Activated naive CD8-positive, alpha-beta T cell treated with anti-CD3 and anti-CD28 coated beads, Interleukin-2, amount 10 ng/mL, durations not matched to agents 7 days and 5 days (primary cell): ENCODE measurements around the gene GRIN2A. TPM values are rescaled to one million over a fixed set of nuclear protein-coding genes. Genes with fewer than 3 reads are reported as not detected.

Experiments
- ATAC-seq: fragments of 150-1000 bp; cut with Tn5 transposase; one replicate; pipeline ENCODE4 v1.10.0; 2021; ENCODE audit warnings: low read depth, moderate library complexity
- POLR2A ChIA-PET: fragments of 350-600 bp; sonication (Branson Sonifier 250); formaldehyde crosslinking; loops from one replicate; lab custom pipeline; 2021; ENCODE audit warnings: antibody characterized with exemption; lab: Charles Lee
- DNase-seq: peaks from one replicate; pipeline ENCODE4 v3.0.0; 2021
- H3K27ac Mint-ChIP-seq: one replicate; pipeline ENCODE4 v1.8.0; 2022; ENCODE audit warnings: mild to moderate bottlenecking, mixed read lengths
- H3K27me3 Mint-ChIP-seq: one replicate; pipeline ENCODE4 v1.8.0; 2022; ENCODE audit warnings: mild to moderate bottlenecking, moderate library complexity, mixed read lengths
- H3K36me3 Mint-ChIP-seq: one replicate; pipeline ENCODE4 v1.8.0; 2021; ENCODE audit warnings: mild to moderate bottlenecking, mixed read lengths
- H3K4me1 Mint-ChIP-seq: one replicate; pipeline ENCODE4 v1.8.0; 2021; ENCODE audit warnings: mixed read lengths
- H3K4me3 Mint-ChIP-seq: one replicate; pipeline ENCODE4 v1.8.0; 2022; ENCODE audit warnings: mild to moderate bottlenecking, moderate library complexity, mixed read lengths
- H3K9me3 Mint-ChIP-seq: one replicate; pipeline ENCODE4 v1.8.0; 2021; ENCODE audit warnings: mixed read lengths
- total RNA-seq, 2 experiments: library from RNA; stranded (reverse); gene quantifications; one replicate each; pipeline ENCODE4 v1.2.3, GENCODE V29; 2021

GRIN2A gene
- not detected for total RNA-seq

DNA sequence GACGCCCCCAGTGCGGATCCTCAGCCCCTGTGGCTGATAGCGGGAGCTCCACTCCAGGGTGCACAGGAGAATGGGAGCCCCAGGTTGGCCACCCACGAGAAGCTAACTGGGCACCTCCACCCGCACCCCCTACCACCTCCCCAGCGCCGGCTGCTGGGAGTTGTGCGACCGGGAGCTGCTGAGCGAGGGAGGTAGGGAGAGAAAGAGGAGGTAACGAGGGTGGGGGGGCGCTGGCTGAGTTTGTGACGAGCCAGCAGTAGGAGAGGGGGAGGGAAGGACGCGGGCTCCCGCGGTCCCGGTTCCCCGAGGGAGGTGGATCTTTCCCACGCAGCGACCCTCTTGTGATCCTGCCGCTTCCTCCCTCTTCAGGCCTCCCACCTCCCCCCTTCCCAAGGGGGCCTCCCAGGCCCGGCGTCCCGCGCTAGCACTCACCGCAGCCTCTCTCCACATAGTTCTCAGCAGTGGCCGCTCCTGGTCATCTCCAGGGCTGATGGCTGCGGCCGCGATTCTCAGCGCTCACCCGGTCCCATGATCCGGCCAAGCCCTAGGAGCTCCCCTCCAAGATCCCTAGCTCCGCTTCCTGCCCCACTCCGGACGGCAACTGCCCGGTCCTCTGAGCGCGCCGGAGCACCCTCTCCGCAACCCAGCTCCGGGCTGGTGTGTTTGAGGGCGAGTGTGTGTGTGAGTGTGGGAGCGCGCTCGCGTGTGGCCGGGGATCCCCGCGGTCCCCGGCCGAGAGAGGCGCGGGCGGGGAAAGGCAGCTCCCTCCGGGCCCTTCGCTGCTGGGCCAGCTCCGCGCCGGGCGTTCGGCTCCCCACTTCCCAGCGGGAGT, at the start of gene GRIN2A:
Gene GRIN2A, minus strand, starts transcription at position 207 of the 832 bp plus-strand sequence. CDS start 2,017 bp downstream, outside the sequence.
- POLR2A ChIA-PET, result no interaction called here
- Mint-ChIP-seq H3K4me1 (peaks cover 3% of the 10 kb centered on the region), H3K27ac (no peak within 1 kb of the TSS), H3K4me3 (no peak within 1 kb of the TSS), H3K36me3 (no peaks in the 10 kb centered on the region), H3K9me3 (no peaks in the 10 kb centered on the region), H3K27me3 (peaks cover 38% of the 10 kb centered on the region)
- ATAC-seq (no peak), DNase-seq (peak; percentile 30)

DNA sequence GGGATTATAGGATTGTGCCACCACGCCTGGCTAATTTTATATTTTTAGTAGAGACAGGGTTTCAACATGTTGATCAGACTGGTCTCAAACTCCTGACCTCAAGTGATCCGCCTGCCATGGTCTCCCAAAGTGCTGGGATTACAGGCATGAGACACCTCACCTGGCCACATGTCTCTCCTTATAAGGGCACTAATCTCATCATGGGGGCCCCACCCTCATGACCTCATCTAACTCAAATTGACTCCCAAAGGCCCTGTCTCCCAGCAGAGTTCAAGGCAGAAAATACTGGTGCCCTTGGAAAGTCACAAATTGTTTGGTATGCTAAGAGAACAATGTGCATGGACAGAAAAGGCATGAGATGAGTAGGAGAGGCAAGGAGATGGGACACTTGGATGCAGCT, 49.3 kb upstream of the GRIN2A start:
- H3K27me3 Mint-ChIP-seq, result peaks cover 7% of the 10 kb centered on the region
- H3K4me3 Mint-ChIP-seq, result no peak overlapping the region
- peaks cover 4% of the 10 kb centered on the region for H3K9me3 Mint-ChIP-seq
- DNase-seq (no peak), ATAC-seq (no peak)
- no peaks in the 10 kb centered on the region for H3K36me3 Mint-ChIP-seq
- peaks cover 3% of the 10 kb centered on the region for H3K4me1 Mint-ChIP-seq
- POLR2A ChIA-PET, result no interaction called here
- H3K27ac Mint-ChIP-seq, result no peak overlapping the region

DNA sequence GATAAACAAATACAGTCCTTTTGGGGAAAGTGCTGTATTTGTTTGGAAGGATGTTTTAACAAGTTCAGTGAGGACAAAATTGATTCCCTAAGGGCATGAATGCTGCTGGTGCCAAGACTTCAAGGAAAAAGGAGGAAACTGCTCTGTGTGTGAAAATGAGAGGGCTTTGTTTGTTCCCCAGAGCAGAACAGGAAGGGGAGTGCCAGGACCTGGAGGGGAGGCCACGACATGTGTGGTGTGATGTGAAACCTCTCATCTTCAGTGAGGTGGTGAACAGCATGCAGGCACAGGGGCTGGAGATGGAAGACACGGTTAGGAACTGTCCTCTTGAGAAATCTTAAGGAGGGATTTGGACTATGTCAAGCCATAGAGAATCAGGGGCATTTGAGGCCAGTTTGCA, 46.6 kb upstream of the GRIN2A start:
- peaks cover 7% of the 10 kb centered on the region for H3K27me3 Mint-ChIP-seq
- DNase-seq (no peak), ATAC-seq (no peak)
- peaks cover 3% of the 10 kb centered on the region for H3K4me1 Mint-ChIP-seq
- POLR2A ChIA-PET, result no interaction called here
- no peaks in the 10 kb centered on the region for H3K36me3 Mint-ChIP-seq
- H3K27ac Mint-ChIP-seq, result no peak overlapping the region
- no peak overlapping the region for H3K4me3 Mint-ChIP-seq
- peaks cover 4% of the 10 kb centered on the region for H3K9me3 Mint-ChIP-seq

DNA sequence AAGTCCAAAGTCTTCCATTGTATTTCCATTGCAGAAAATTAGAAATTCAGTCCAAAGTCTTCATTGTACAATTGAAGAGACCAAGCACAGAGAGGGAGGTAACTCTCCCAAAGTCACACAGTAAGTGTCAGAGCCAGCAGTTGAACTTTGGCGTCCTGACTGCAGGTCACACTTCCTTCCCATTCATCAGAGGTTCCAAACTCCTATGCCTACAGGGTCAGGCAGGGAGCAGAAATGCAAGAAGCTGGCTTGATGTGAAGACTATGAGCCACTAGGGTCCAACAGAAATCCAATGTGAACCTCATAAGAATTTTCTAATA, 44.7 kb upstream of the GRIN2A start:
- ATAC-seq, result no peak
- POLR2A ChIA-PET, result no interaction called here

DNA sequence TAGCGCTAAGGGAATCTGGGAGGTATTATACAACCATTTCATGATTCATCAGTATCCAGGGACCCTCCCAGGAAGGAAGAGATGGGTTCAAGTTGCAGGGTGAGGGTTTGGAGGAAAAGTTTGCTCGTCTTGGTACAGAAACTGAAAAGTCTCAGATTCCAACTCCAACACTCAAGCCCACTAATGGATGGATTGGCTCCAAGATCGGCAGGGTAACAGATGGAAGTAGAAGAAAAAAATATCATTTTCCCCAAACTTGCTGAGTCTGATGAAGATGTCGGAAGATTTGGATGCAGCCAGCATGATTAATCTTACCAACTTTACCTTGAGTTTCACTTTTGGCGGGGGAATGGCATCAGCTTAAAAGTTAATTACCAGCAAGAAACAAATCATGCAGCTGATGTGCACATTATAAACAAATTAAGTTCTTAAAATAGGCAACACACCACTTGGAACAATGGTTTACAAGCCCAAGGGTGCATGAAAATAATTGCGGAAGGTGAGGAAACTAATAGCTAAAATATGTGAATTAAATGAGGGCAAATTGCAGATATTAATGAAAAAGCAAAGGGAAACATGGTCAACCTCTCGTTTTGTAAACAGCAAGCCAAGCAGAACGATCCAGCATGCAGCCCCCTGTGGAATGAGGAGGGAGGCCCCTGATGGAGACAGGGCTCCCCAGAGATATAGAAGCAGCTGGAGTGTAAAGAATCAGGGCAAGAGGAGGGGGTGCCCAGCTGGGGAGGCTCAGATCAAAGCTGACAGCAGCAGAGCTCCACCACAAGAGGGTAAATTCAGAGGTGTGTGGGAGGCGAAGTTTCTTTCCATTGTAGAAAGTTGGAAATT, 44.1 kb upstream of the GRIN2A start:
- Mint-ChIP-seq H3K36me3 (no peaks in the 10 kb centered on the region), H3K4me1 (peaks cover 3% of the 10 kb centered on the region), H3K9me3 (peaks cover 4% of the 10 kb centered on the region), H3K27ac (no peak overlapping the region), H3K27me3 (peaks cover 7% of the 10 kb centered on the region), H3K4me3 (no peak overlapping the region)
- DNase-seq (no peak), ATAC-seq (no peak)
- POLR2A ChIA-PET, result no interaction called here

More for the DNA sequence above, 44.7 kb upstream of the GRIN2A start:
- no peak overlapping the region for H3K4me3 Mint-ChIP-seq
- H3K36me3 Mint-ChIP-seq, result no peaks in the 10 kb centered on the region
- no peak overlapping the region for H3K27ac Mint-ChIP-seq
- H3K9me3 Mint-ChIP-seq, result peaks cover 4% of the 10 kb centered on the region
- peaks cover 3% of the 10 kb centered on the region for H3K4me1 Mint-ChIP-seq
- peaks cover 7% of the 10 kb centered on the region for H3K27me3 Mint-ChIP-seq
- DNase-seq, result no peak

DNA sequence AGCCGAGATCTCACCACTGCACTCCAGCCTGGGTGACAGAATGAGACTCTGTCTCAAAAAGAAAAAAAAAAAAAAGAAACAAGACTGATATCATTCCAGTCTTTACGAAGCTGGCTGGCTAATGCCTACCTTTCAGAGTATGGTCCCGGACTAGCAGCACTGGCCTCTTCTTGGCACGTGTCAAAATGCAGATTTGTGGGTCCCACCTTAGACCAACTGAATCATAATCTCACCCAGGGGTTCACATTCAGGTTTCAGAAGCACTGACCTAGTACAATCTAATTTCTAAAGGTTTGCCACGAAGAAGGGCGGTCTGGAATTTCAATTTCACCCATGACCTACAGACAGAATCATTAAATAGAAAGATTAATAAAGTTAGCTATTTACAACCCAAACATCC, 43.4 kb upstream of the GRIN2A start:
- Mint-ChIP-seq H3K36me3 (no peaks in the 10 kb centered on the region), H3K4me3 (no peak overlapping the region), H3K4me1 (peaks cover 3% of the 10 kb centered on the region), H3K9me3 (peaks cover under 1% of the 10 kb centered on the region), H3K27ac (no peak overlapping the region), H3K27me3 (peaks cover 7% of the 10 kb centered on the region)
- no peak for DNase-seq
- POLR2A ChIA-PET, result no interaction called here
- no peak for ATAC-seq

DNA sequence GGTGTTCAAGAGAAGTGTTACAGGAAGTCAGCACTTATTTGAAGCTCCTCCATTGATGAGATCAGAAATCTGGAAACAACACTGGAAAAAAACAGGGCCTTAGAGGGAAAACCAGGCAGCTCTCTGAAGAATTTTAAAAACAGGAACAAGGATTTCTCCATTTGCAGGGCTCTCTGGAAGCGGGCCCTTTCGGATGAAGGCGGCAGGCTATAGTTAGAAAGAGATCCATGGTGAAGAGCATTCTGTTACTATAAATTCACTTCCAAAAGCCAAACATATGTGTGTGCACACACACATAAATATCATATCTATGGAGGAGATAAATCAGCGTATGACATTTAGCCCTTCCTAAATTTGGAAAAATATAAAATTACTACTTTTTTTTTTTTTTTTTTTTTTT, 42.6 kb upstream of the GRIN2A start:
- Mint-ChIP-seq H3K4me1 (peaks cover 3% of the 10 kb centered on the region), H3K27me3 (peaks cover 7% of the 10 kb centered on the region), H3K27ac (no peak overlapping the region), H3K9me3 (no peaks in the 10 kb centered on the region), H3K36me3 (no peaks in the 10 kb centered on the region), H3K4me3 (no peak overlapping the region)
- POLR2A ChIA-PET, result no interaction called here
- ATAC-seq, result no peak
- DNase-seq, result no peak

DNA sequence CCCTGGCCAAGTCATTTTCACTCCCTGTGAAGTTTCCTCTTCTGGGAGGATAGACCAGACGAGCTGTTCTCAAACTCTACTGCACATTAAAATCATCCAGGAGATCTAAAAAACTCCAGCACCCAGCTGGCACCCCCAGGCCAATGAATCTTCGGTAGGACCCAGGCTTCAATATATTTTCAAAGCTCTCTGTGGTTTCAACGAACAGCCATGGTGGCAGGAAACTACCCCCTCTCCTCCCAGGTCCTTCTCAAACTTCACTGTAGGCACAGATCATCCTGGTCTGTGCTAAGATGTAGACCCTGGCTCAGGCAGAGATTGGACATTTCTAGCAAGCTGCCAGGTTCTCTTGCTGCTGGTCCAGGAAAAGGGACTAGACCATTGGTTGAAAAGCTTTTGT, 38.7 kb upstream of the GRIN2A start:
- Mint-ChIP-seq H3K9me3 (no peaks in the 10 kb centered on the region), H3K27me3 (peaks cover 4% of the 10 kb centered on the region), H3K27ac (no peak overlapping the region), H3K4me3 (no peak overlapping the region), H3K4me1 (no peaks in the 10 kb centered on the region), H3K36me3 (no peaks in the 10 kb centered on the region)
- DNase-seq (no peak), ATAC-seq (no peak)
- POLR2A ChIA-PET, result no interaction called here

DNA sequence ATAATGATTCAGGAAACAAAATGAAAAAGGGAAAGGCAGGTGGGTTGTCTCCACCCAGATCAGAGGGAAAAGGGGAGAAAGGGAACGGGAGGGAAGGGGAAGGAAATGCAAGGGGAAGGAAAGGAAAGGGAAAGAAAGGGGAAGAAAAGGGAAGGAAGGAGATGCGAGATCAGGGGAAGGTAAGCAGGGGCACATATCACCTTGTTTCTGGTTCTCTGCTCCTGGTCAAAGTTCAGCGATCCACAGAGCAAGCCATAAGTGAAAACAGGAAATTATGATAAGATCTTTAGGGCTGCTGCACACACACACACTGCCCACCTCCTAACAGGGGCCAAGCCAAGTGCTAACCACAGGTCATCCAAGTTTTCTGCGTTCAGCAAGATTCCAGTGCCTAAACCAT, 37.5 kb upstream of the GRIN2A start:
- POLR2A ChIA-PET, result no interaction called here
- Mint-ChIP-seq H3K27ac (no peak overlapping the region), H3K9me3 (no peaks in the 10 kb centered on the region), H3K36me3 (no peaks in the 10 kb centered on the region), H3K4me1 (no peaks in the 10 kb centered on the region), H3K4me3 (no peak overlapping the region), H3K27me3 (peaks cover 4% of the 10 kb centered on the region)
- no peak for DNase-seq
- no peak for ATAC-seq

DNA sequence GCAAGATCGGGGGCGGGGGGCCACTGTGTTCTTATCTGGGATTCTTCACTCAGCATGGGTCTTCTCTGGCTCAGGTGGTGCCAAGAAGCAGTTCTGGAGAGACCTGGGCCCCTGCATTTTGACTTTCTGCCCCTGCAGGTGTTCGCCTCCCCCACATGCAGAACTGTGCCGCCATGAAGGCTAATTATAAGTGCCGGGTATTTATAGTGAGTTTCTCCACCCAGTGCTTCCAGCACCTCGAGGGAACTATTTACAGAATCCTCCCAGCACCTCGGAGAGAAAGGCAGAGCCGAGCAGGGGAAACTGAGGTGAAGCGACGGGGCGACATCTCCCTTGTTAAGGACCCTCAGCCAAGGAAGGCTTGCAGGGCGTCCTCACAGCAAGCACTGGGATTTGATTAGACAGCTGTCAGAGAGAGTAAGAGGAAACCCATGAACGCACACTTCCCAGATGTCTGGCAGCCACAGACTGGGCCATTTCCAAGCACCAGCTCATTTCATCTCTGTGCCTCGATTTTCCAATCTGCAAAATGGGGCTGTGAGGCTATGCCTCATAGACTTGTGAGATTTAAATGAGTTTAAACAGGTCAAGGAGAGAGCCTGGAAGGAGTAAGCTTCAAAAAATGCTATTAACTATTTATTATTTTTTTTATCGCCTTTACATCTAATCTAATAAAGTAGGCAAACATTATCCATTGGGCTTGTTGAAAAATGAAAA, 36.4 kb upstream of the GRIN2A start:
- H3K9me3 Mint-ChIP-seq, result no peaks in the 10 kb centered on the region
- H3K27me3 Mint-ChIP-seq, result peaks cover 4% of the 10 kb centered on the region
- H3K36me3 Mint-ChIP-seq, result no peaks in the 10 kb centered on the region
- ATAC-seq, result no peak
- H3K4me3 Mint-ChIP-seq, result no peak overlapping the region
- H3K4me1 Mint-ChIP-seq, result no peaks in the 10 kb centered on the region
- no peak overlapping the region for H3K27ac Mint-ChIP-seq
- no peak for DNase-seq
- POLR2A ChIA-PET, result interaction anchor here (0.5 kb wide), 1 partner anchor 126 kb away, joined by 3 read pairs; no protein-coding TSS in a partner anchor

DNA sequence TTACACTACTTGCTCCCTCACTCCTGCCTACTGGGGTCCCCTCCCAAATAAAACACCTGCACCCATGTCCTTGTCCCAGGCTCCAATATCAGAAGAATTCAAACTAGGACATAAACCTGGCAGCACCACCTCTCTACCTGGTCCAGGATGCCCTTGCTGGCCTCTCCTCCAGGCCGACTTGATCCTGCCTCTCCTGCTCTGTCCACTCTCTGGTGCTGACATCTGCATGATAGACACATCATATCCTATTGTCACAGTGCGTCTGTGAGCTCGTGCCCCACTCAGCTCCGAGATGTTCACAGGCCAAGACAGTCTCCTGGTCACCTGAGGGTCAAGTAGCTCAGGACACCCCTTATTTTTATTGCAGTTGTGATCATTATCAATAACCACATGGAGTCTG, 31.5 kb upstream of the GRIN2A start:
- Mint-ChIP-seq H3K36me3 (no peaks in the 10 kb centered on the region), H3K4me3 (no peak overlapping the region), H3K9me3 (no peaks in the 10 kb centered on the region), H3K4me1 (no peaks in the 10 kb centered on the region), H3K27me3 (no peaks in the 10 kb centered on the region), H3K27ac (no peak overlapping the region)
- DNase-seq (no peak), ATAC-seq (no peak)
- POLR2A ChIA-PET, result no interaction called here

DNA sequence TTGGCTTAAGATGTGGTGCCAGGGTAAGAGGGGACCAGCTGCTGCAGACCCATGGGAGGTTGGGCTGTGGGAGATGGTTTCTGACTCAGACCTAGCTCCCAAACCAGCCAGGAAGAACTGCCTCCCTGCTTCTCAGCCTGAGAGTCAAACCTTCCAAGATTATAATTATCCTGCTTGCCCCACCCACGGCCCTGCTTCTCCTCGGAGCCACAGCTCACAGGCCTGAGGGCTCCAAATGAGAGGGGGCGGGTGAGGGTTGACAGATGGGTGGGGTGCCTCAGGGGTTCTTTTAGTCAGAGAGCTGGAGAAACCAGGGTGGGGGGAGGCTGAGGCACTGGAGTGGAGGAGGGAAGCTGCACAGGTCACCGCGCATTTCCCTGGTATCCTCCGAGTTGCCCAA, 28.7 kb upstream of the GRIN2A start:
- no peak for DNase-seq
- H3K36me3 Mint-ChIP-seq, result no peaks in the 10 kb centered on the region
- no peak for ATAC-seq
- no peaks in the 10 kb centered on the region for H3K9me3 Mint-ChIP-seq
- POLR2A ChIA-PET, result no interaction called here
- H3K27ac Mint-ChIP-seq, result no peak overlapping the region
- no peaks in the 10 kb centered on the region for H3K27me3 Mint-ChIP-seq
- H3K4me3 Mint-ChIP-seq, result no peak overlapping the region
- no peaks in the 10 kb centered on the region for H3K4me1 Mint-ChIP-seq

DNA sequence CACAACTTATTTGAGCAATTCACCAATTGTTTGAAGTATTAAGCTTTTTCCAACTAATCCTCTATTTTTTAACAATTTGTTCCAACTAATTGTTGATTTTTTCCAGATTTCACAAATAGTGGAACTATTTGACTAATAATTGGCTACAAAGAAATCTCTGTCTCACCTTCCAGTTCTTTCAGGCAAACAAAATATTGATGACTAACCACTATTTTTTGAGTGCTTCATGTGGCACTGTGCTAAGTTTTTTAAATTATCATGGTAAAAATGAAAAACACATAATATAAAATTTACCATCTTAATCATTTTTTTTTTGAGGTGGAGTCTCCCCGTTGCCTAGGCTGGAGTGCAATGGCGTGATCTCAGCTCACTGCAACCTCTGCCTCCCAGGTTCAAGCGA, 24.6 kb upstream of the GRIN2A start:
- Mint-ChIP-seq H3K36me3 (no peaks in the 10 kb centered on the region), H3K4me3 (no peak overlapping the region), H3K9me3 (peaks cover 3% of the 10 kb centered on the region), H3K4me1 (no peaks in the 10 kb centered on the region), H3K27ac (no peak overlapping the region), H3K27me3 (no peaks in the 10 kb centered on the region)
- ATAC-seq (no peak), DNase-seq (no peak)
- POLR2A ChIA-PET, result no interaction called here
